ENCODE data around the gene LARP1. TPM values are rescaled to one million over a fixed set of nuclear protein-coding genes. Genes with fewer than 3 reads are reported as not detected.
"Not testable (repeated sequence)": the region's sequence is repeated elsewhere in the genome, so short reads cannot be mapped to it uniquely, and the experiment has no call there.

Gene LARP1
- total RNA-seq, 1 donor, result 124 TPM

GRCh38 chr5:154743812-154744211 is 11.4 kb upstream of the LARP1 start:
- Histone ChIP-seq H3K4me1 (ENCODE audit: insufficient read depth, low read length) (peaks cover 2% of the 10 kb centered on the region), H3K79me2 (ENCODE audit: insufficient read depth, low read length) (no peaks in the 10 kb centered on the region), H3K4me3 (ENCODE audit: insufficient read depth, low read length) (no peak overlapping the region), H4K20me1 (ENCODE audit: insufficient read depth, low read length) (no peaks in the 10 kb centered on the region), H3K27me3 (ENCODE audit: insufficient read depth, low read length) (no peaks in the 10 kb centered on the region), H3K36me3 (ENCODE audit: insufficient read depth, low read length) (no peaks in the 10 kb centered on the region), H2AFZ (ENCODE audit: low read length) (no peak overlapping the region), H3K9me3 (ENCODE audit: low read depth, low read length) (no peaks in the 10 kb centered on the region), H3K27ac (ENCODE audit: low read depth, low read length) (no peak overlapping the region), H3K4me2 (ENCODE audit: insufficient read depth, low read length) (no peak overlapping the region)
- TF ChIP-seq CTCF (IDR thresholded peaks at IDR 0.05; ENCODE audit: extremely low read depth, low read depth, low read length), result no peak
- no peak for DNase-seq (ENCODE audit: insufficient read length, low spot score, missing footprints)

GRCh38 chr5:154745349-154745748 is 9.8 kb upstream of the LARP1 start:
- H2AFZ ChIP-seq (ENCODE audit: low read length), result no peak overlapping the region
- H4K20me1 ChIP-seq (ENCODE audit: insufficient read depth, low read length), result no peaks in the 10 kb centered on the region
- no peak for TF ChIP-seq CTCF (IDR thresholded peaks at IDR 0.05; ENCODE audit: extremely low read depth, low read depth, low read length)
- H3K27me3 ChIP-seq (ENCODE audit: insufficient read depth, low read length), result no peaks in the 10 kb centered on the region
- no peaks in the 10 kb centered on the region for H3K79me2 ChIP-seq (ENCODE audit: insufficient read depth, low read length)
- H3K4me2 ChIP-seq (ENCODE audit: insufficient read depth, low read length), result no peak overlapping the region
- H3K4me3 ChIP-seq (ENCODE audit: insufficient read depth, low read length), result no peak overlapping the region
- no peak for DNase-seq (ENCODE audit: insufficient read length, low spot score, missing footprints)
- no peaks in the 10 kb centered on the region for H3K36me3 ChIP-seq (ENCODE audit: insufficient read depth, low read length)
- H3K27ac ChIP-seq (ENCODE audit: low read depth, low read length), result no peak overlapping the region
- no peaks in the 10 kb centered on the region for H3K9me3 ChIP-seq (ENCODE audit: low read depth, low read length)
- peaks cover 2% of the 10 kb centered on the region for H3K4me1 ChIP-seq (ENCODE audit: insufficient read depth, low read length)

GRCh38 chr5:154749491-154749890 is 5.7 kb upstream of the LARP1 start:
- TF ChIP-seq CTCF (IDR thresholded peaks at IDR 0.05; ENCODE audit: extremely low read depth, low read depth, low read length), result no peak
- Histone ChIP-seq H3K4me3 (ENCODE audit: insufficient read depth, low read length) (no peak overlapping the region), H3K36me3 (ENCODE audit: insufficient read depth, low read length) (no peaks in the 10 kb centered on the region), H4K20me1 (ENCODE audit: insufficient read depth, low read length) (no peaks in the 10 kb centered on the region), H3K4me2 (ENCODE audit: insufficient read depth, low read length) (no peak overlapping the region), H3K9me3 (ENCODE audit: low read depth, low read length) (no peaks in the 10 kb centered on the region), H3K79me2 (ENCODE audit: insufficient read depth, low read length) (peaks cover under 1% of the 10 kb centered on the region), H3K4me1 (ENCODE audit: insufficient read depth, low read length) (peaks cover 14% of the 10 kb centered on the region), H2AFZ (ENCODE audit: low read length) (no peak overlapping the region), H3K27ac (ENCODE audit: low read depth, low read length) (no peak overlapping the region), H3K27me3 (ENCODE audit: insufficient read depth, low read length) (no peaks in the 10 kb centered on the region)
- no peak for DNase-seq (ENCODE audit: insufficient read length, low spot score, missing footprints)

GRCh38 chr5:154750641-154751040 is 4.5 kb upstream of the LARP1 start:
- H3K27ac ChIP-seq (ENCODE audit: low read depth, low read length); H3K4me2 ChIP-seq (ENCODE audit: insufficient read depth, low read length); H4K20me1 ChIP-seq (ENCODE audit: insufficient read depth, low read length); H3K27me3 ChIP-seq (ENCODE audit: insufficient read depth, low read length); H2AFZ ChIP-seq (ENCODE audit: low read length); H3K79me2 ChIP-seq (ENCODE audit: insufficient read depth, low read length); H3K9me3 ChIP-seq (ENCODE audit: low read depth, low read length); H3K36me3 ChIP-seq (ENCODE audit: insufficient read depth, low read length); DNase-seq (ENCODE audit: insufficient read length, low spot score, missing footprints); H3K4me3 ChIP-seq (ENCODE audit: insufficient read depth, low read length): not testable (repeated sequence)
- H3K4me1 ChIP-seq (ENCODE audit: insufficient read depth, low read length), result peaks cover 17% of the 10 kb centered on the region
